Measurements from ENCODE around the gene LSG1. TPM values are rescaled to one million over a fixed set of nuclear protein-coding genes. Genes with fewer than 3 reads are reported as not detected.

The LSG1 gene
- total RNA-seq, 1 donor from 2014 or later, result 20.9 TPM

DNA sequence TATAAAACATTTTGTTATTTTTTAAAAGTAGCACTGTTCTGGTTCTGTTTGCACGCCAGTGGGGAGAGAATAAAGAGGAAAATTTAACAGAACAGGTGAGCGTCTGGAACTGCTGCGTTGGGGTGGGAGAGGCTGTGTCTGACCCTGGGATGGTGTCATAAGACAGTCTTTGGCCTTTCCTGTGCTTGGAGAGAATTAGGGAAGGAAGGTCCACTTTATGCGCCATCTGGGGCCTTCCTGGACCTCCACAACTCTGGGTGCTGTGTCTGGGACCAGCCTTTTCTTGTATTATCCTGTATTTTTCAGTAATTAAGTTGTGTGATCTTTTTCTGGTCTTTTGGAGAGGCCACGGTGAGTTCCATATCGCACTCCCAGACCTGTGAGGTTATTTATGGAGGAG is 17.0 kb upstream of the LSG1 start:
- no peak for DNase-seq (ENCODE audit: missing footprints)
- no peak for ATAC-seq
- intact Hi-C loops (cut with DNase I), result loop anchor here (2.0 to 10.0 kb wide), 6 partner anchors 84 to 313 kb away; no protein-coding TSS in a partner anchor

- peak; percentile 79 for DNase-seq (ENCODE audit: missing footprints)
- ATAC-seq, result no peak
- intact Hi-C loops (cut with DNase I), result loop anchor here (2.0 to 10.0 kb wide), 6 partner anchors 85 to 314 kb away; no protein-coding TSS in a partner anchor
Measured at GRCh38 chr3:194688200-194688740, 16.3 kb upstream of the LSG1 start.

DNA sequence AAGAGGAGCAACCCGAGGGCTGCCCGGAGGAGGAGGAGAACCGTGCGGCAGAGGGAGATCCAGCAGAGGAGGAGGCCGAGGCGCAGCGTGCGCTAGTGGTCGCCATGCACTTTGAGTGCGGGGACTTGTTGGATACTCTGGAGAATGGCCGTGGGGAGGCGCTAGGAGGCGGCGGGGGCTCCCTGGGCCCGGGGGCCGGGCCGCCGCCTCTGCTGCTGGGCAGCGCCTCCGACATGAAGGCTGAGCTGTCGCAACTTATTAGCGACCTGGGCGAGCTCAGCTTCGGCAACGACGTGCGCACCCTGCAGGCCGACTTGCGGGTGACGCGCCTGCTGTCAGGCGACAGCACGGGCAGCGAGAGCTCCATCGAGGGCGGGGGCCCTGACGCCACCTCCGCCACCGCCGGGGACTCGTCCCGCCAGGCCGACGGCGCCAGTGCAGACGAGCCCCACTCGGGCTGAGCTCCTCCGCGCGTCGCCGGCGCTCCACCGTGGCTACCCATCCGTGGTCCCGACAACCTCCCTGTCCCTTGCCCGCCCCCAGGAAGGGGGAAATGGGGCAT is 15.7 kb upstream of the LSG1 start:
- intact Hi-C loops (cut with DNase I), result loop anchor here (2.0 to 10.0 kb wide), 7 partner anchors 85 to 315 kb away; no protein-coding TSS in a partner anchor
- peak; percentile 41 for ATAC-seq
- DNase-seq (ENCODE audit: missing footprints), result peak; percentile 90

- intact Hi-C loops (cut with DNase I), result loop anchor here (2.0 to 10.0 kb wide), 5 partner anchors 194 to 315 kb away; no protein-coding TSS in a partner anchor
- DNase-seq (ENCODE audit: missing footprints) (peak; percentile 85), ATAC-seq (peak; percentile 47)
Measured at GRCh38 chr3:194686816-194687637, 15.0 kb upstream of the LSG1 start.

DNA sequence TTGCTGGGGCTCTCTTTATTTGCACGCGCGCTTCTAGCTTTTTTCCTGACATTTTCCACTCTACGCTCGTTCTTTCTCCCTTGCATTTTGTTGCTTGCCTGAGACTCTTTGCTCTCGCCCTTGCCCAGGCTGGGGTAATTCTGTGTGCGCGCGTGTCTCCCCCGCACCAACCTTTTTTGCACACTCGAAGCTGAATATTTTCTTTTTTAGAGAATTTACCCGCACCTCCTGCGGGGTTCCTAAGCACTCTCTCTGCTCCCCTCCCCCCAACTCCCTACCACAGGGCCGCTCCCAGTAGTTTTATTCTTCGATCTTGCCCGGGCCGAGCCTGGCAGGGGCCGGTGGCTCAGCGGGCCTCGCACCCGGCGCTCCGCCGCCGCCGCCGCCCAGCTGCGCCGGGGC is 14.4 kb upstream of the LSG1 start:
- no peak for DNase-seq (ENCODE audit: missing footprints)
- intact Hi-C loops (cut with DNase I), result loop anchor here (2.0 to 10.0 kb wide), 5 partner anchors 194 to 316 kb away; no protein-coding TSS in a partner anchor
- ATAC-seq, result no peak

DNA sequence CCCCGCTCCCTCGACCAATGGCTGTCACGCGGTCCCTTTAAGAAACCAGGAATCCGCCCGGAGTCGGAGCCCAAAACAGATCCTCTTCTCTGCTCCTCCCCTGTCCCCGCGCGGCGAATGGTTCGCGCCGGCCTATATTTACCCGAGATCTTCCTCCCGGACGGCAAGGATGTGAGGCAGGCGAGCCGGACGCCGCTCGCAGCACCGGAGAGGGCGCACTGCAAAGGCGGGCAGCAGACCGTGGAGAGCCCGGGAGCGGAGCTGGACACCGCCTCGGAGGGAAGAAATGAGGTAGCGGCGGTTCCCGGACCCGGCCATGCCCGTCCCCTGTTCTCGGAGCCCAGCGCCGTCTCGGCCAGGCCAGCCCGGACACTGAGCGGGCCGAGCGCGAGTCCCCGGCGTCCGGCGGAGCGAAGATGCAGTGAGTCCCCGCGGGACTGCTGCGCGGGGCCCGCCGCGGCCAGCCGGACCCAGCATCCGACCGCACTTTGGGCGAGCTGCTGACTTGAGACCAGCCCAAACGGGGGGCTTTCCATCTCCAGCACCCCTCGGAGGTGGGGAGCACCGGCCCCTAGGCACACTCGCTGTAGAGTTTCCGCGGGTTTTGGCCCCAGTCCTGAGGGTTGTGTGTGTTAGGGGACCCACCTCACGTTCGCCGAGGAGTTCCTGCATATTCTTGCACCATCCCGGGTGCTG is 13.9 kb upstream of the LSG1 start, which contains the start of gene FAM43A:
Gene FAM43A, plus strand, starts transcription at position 166 of the 696 bp plus-strand sequence. CDS start 944 bp downstream, outside the sequence.
- intact Hi-C loops (cut with DNase I), result loop anchor here (1.0 to 10.0 kb wide), 6 partner anchors 195 to 419 kb away; no protein-coding TSS in a partner anchor
- ATAC-seq, result peak; percentile 87

GRCh38 chr3:194685065-194685717 is 13.2 kb upstream of the LSG1 start:
- intact Hi-C loops (cut with DNase I), result loop anchor here (1.0 to 10.0 kb wide), 5 partner anchors 247 to 420 kb away; no protein-coding TSS in a partner anchor
- ATAC-seq (no peak), DNase-seq (ENCODE audit: missing footprints) (no peak)

More for the DNA sequence above, 13.9 kb upstream of the LSG1 start, which contains the start of gene FAM43A:
- DNase-seq (ENCODE audit: missing footprints), result peak; percentile 97

GRCh38 chr3:194683380-194683779 is 11.4 kb upstream of the LSG1 start:
- no peak for ATAC-seq
- intact Hi-C loops (cut with DNase I), result loop anchor here (10.0 kb wide), 1 partner anchor 301 kb away; no protein-coding TSS in a partner anchor
- DNase-seq (ENCODE audit: missing footprints), result no peak

GRCh38 chr3:194682694-194683310 is 10.8 kb upstream of the LSG1 start:
- ATAC-seq, result peak; percentile 64
- intact Hi-C loops (cut with DNase I), result loop anchor here (1.0 to 10.0 kb wide), 3 partner anchors 302 to 577 kb away; no protein-coding TSS in a partner anchor
- DNase-seq (ENCODE audit: missing footprints), result no peak

GRCh38 chr3:194682189-194682693 is 10.2 kb upstream of the LSG1 start:
- DNase-seq (ENCODE audit: missing footprints) (no peak), ATAC-seq (no peak)
- intact Hi-C loops (cut with DNase I), result loop anchor here (1.0 to 10.0 kb wide), 3 partner anchors 303 to 578 kb away; no protein-coding TSS in a partner anchor

GRCh38 chr3:194680888-194681615 is 9.1 kb upstream of the LSG1 start:
- intact Hi-C loops (cut with DNase I), result loop anchor here (10.0 kb wide), 1 partner anchor 304 kb away; no protein-coding TSS in a partner anchor
- ATAC-seq, result no peak
- DNase-seq (ENCODE audit: missing footprints), result no peak

- ATAC-seq (no peak), DNase-seq (ENCODE audit: missing footprints) (no peak)
- intact Hi-C loops (cut with DNase I), result no loop called here
Measured at GRCh38 chr3:194676471-194676870, 4.5 kb upstream of the LSG1 start.

- intact Hi-C loops (cut with DNase I), result no loop called here
- ATAC-seq (no peak), DNase-seq (ENCODE audit: missing footprints) (no peak)
Measured at GRCh38 chr3:194675680-194676079, 3.7 kb upstream of the LSG1 start.

GRCh38 chr3:194675081-194675640 is 3.2 kb upstream of the LSG1 start:
- no peak for ATAC-seq
- intact Hi-C loops (cut with DNase I), result no loop called here

DNA sequence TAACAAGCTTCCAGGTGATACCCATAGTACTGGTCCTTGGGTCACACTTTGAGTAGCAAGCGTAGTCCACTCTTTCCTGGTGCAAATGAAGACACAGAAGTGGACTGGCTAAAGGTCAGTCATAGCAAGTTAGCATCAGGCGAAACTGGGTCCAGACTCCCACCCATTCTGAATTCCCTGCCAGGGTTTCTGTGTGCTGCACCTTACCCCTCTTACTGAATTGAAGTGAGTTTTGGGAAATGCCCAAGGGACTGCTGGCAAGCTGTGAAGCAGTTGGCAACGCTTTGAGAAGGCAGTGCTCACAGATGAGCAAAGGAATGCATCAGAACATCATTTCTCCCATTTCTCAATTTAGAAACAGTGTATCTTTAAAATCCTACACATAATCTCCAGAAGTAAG is 1.8 kb upstream of the LSG1 start:
- no peak for DNase-seq (ENCODE audit: missing footprints)
- ATAC-seq, result no peak
- intact Hi-C loops (cut with DNase I), result no loop called here

More at GRCh38 chr3:194675081-194675640, 3.2 kb upstream of the LSG1 start:
- no peak for DNase-seq (ENCODE audit: missing footprints)

GRCh38 chr3:194672876-194673275 is 885 bp upstream of the LSG1 start:
- no peak for DNase-seq (ENCODE audit: missing footprints)
- ATAC-seq, result peak; percentile 7
- intact Hi-C loops (cut with DNase I), result no loop called here

Data from Right ventricle myocardium inferior (tissue), 1 donor.